Activated T-cell treated with anti-CD3 and anti-CD28 coated beads for 24 hours (primary cell): ENCODE results near the gene HOXA6.

ENCODE experiments used
- DNase-seq: peaks from one replicate; pipeline ENCODE4 v3.0.0-alpha.2; 2020; ENCODE audit warnings: low read depth

The HOXA6 gene

DNA sequence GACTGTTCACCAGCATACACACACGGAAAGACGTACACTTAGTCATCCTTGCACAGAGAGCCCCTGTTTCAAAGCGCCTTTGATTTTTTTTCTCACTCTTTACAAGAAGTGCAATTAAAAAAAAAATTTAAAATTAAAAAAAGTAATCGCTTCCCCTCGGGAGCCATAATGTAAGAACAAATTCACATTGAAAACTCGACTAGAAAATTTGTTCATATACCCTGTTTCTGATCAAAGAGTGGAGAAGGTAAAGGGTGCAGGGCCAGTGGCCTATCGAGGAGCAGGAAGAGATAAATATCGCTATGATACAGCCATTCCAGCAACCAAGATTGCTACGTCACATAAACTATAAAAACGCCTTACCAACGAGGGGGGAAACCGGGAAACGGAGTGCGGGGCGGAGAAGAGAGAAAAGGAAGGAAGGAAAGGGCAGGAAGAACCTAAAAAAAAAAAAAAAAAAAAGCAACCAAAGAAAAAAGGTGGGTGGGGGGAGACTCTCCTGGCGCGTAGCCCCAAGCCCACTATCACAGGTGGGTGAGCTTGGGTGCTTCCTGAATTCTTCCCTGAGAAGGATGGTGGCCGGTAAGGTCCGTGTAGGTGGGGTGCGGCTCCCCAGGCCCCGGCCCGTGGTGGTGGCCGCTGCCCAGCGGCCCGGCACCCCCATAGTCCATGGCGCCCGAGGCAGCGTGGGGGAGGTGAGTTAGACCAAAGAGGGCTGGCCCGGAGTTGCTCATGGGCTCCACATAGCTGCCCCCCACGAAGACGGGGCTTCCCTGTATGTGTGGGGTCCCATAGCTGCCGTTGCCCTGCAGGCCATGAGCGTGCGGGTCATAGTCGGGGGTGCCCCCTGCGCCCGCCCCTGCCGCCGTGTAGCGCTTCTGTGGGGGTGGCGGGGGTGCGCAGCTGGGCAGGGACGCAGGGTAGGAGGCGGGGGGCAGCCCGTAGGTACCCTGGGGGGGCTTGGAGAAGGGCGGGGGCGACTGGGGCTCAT lies 39.9 kb downstream of the HOXA6 start:
- DNase-seq: no peak

DNA sequence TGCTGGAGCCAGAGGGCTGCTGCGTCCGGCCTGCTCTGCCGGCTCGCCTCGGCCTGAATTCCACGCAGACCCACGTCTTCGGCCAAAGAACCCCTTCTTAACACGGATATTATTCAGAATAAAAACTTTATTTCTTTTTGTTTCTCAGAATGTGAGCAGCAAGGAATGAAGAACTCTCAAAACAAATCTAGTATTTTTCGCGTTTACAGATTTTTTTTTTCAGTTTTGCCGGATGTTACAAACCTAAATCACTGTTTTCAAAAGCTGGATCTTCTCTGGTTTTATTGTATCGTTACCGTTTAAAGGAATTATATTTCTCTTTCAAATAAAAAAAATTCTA lies 40.7 kb downstream of the HOXA6 start:
- DNase-seq: no peak

DNA sequence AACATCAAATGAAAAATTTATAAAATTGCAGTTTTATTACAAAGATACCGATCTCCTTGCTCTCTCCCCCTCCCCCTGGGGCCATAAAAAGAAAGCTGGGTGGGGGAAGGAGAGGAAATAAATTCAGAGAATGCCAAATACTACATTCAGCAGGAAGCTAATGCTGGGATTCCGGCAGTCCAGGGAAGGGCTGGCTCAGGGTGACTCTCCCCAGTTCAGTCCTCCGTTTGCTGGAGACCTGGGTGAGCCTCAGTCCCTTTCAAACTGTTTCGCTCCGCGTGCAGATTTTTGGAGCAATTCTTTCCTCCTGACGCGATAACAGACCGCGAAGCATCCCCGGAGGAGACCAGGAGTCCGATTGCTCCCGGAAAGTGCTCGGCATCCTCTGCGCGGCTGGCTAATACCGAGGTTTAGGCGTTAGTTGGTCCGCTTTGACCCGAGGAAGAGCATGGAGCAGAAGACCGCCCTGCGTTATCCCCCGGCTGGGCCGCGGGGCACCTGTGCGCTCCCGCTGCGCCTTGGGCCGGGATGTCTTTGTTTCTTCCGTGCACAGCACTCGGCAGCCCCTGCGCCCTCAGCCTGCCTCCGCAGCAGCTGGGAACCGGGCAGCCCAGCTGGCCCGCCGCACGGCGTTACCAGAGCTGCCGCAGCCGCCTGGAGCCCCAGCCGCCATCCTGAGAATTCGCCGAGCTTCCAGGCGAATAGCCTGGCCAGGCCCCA lies 41.2 kb downstream of the HOXA6 start:
- no peak for DNase-seq

DNA sequence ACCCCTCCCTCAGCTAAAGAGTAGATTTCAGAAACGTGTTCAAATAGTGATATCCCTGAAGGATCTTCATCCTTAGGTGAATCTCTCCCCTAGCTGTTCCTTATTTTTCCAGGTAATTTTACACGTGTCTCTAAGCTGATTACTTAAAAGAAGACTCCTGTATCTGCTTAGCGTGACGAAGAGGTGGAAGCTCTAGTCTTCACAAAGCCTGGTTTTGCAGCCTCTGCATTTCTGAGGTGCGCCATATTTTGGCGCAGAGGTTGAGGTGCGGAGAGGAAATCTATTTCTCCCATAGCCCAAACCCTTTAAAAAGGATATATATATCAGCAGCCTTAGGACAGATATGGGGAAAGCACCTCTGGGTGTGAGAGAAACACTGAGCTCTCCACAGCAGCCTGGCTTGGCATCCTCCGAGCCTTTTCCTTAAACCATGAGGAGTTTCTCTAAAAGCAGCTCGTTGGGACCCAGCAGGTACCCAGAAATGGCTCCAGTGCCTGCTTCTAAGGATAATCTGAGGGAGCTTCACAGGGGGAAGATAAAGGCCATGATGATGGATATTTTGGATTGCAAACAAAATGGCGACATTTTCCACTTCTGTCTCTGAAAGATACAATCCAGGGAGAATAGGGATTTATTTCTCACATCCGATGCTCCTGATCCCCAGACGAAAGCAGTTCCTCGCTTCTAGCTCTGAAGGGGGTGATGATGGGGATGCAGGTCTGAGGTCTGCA lies 42.1 kb downstream of the HOXA6 start:
- DNase-seq: no peak

DNA sequence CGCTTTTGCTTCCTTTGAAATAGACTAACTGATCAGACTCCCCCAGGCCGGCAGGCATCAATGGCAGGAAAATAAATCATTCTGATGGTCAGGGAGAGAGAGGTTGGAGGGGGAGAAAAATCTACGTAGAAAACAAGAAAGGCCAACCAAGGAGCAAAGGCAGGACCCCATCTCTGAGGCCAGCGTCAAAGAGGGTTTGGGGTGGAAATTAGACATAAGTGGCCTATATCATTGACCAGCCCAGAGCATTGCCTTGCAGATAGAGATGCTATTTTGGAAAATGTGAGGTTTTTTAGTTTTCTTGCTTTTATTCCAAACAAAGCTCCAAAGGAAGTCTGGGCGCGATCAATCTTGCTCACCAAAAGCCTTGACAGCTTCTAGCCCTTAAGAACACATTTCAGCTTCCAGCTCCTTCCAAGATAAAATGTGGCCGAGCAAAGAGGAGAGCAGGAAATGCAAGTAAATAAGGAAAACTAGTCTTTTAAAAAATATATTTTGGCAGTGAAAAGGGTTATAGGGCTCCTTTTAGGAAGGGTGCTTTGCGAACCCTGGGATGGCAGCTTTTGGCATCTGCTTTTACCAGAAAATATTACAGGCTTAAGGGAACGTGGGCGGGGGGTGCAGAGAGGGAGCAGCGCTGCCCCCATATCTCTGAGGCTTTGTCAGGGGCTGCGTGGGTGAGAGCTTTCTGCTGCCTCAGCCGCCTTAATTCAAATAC lies 43.1 kb downstream of the HOXA6 start:
- DNase-seq: no peak

DNA sequence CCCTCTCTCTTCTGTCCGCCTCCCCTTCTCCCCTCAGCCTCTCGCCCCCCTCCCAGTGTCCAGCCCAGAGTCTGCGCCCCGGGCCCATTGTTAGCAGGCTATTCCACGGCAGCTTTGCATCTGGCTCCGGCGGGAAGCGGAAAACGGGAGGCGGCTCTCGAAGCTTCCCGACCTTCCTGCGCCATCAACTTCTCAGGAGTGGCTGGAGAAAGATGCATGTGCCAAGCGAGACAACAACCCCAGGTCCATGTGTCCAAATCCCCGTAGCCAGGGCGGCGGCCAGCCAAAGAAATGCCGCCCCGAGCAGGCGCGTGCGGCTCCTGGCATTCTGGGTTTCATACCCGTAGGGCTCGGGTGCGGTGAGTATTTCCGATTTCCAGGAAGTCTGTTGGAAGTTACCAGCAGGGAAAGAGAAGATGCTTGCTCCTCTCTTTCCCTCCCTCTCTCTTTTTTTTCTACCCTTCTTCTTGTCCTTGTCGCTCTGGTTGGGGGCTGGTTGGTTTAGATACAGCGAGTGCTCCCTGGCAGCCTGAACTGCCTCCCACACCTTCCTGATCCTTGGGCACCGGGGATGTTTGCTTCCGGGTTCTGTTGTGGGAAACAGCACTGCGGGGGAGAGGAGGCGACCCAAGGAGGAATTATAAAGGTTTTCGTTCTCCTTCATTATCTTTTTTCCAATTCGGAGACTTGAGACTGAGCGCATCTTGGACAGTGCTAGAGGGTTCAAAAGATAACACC lies 43.9 kb downstream of the HOXA6 start:
- DNase-seq: no peak

DNA sequence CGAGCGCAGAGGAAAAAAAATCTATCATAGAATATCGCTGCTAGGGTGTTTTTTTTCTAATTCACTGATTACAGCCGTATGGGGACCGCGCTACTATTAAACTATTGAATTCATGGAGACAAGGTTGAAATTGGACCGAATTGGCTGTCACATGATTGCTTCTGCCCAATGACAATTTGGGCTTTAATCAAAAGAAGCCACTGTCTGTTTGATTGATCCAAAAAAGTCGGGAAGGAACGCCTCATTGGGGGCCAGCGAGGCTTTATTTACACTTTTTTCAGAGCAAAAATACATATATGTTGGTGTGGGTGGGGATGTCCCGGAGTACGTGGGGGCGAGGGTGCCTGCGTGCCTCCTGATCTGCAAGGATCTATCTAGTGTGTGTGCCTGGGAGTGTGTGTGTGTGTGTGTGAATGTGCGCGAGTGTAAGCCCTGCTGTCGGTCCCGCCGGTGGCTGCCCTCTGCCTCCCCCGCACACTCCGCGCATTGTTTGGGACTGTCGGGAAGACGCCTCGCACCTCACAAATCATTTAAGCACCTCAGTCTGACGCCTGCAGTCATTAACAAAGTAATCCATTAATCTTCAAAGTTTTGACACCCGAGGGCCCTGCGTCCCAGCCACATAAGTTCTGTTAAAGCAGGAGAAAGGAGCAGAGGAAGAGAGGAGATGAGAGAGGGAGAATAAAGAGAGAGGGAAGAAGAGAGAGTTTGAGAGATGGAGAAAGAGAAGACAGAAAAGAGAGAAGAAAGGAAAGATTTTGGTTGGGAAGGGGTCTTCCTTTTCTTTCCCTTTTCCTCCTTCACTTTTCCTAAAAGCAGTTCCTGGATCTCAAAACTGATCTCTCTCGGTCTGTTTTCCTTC lies 44.8 kb downstream of the HOXA6 start, which contains the start of gene HOXA2:
Gene HOXA2 (minus strand): TSS at position 103 of the 862 bp plus-strand sequence. CDS start 183 bp downstream, outside the sequence.
- DNase-seq: no peak

DNA sequence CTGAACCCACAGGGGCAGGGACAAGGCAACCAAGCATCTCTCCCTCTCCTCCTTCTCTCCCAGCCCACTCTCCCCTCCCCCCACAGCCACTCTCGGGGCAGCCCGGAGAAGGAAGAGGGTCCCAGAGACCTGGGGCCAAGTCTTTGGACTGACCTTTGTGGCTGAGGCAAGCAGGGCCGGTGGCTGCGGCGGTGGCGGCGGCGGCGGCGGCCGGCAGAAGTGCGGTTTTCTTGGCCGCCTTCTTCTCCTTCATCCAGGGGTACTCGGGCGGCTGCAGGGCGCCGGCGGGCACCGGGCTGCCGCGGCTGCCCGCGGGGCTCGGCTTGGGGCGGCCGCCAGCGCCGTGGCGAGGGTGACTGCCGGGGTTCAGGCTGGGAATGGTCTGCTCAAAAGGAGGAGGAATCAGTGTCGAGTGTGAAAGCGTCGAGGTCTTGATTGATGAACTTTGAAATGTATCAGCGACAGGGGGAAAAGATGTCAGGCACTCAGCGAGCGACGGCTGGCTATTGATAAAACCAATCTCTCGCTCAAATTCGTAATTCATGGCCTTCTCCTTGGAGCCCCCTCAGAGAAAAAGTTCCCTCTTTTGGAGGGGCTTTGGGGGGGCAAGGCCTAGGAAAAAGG lies 45.5 kb downstream of the HOXA6 start:
- no peak for DNase-seq

DNA sequence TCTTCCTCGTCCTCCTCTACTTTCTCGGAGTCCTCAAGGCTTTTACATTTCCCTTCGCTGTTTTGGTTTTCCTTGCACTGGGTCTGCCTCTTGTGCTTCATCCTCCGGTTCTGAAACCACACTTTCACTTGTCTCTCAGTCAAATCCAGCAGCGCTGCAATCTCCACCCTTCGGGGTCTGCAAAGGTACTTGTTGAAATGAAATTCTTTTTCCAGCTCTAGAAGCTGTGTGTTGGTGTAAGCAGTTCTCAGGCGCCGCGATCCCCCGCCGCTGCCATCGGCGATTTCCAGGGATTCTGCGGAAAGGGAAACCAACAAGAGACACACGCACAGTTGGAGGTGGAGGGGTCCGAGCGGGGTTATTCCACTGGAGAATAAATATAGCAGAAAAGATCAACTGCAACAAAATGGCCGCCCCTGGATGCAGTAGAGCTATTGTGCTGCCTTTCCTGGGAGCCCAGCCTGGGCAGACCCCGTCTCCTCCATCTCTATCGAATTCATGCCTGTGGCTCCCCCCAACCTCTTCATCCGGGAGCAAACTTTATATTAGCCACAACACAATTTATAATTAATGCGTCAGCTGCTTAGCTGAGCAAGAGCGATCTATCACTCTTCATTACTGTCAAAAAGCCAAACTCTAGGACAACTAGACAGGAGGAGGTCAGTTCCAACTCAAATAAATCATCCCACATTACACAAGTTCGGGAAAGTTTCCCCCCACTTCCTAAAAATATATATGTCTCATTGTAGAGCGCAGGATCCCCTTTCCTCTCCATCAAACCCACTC lies 46.2 kb downstream of the HOXA6 start:
- no peak for DNase-seq

DNA sequence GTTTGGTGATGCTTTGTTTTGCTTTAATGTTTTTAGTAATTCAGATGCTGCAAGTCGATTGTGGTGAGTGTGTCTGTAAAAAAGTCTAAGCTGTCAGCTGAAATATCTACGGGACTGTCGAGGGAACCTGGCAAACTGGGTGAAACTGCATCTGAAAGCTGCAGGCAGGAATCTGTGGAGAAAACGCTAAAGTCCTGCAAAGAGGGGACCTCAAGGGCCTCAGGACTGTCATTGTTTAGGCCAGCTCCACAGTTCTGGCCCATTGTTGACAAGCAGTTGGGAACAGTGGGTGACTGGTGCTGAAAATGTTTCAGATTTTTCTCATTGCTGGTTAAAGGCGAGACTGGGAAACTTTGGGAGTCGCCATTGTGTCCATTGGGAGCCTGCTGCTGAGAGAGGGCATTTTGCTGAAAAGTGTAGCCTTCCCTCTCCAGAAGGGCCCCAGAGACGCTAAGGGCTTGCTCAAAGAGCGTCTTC lies 46.8 kb downstream of the HOXA6 start:
- DNase-seq: no peak

DNA sequence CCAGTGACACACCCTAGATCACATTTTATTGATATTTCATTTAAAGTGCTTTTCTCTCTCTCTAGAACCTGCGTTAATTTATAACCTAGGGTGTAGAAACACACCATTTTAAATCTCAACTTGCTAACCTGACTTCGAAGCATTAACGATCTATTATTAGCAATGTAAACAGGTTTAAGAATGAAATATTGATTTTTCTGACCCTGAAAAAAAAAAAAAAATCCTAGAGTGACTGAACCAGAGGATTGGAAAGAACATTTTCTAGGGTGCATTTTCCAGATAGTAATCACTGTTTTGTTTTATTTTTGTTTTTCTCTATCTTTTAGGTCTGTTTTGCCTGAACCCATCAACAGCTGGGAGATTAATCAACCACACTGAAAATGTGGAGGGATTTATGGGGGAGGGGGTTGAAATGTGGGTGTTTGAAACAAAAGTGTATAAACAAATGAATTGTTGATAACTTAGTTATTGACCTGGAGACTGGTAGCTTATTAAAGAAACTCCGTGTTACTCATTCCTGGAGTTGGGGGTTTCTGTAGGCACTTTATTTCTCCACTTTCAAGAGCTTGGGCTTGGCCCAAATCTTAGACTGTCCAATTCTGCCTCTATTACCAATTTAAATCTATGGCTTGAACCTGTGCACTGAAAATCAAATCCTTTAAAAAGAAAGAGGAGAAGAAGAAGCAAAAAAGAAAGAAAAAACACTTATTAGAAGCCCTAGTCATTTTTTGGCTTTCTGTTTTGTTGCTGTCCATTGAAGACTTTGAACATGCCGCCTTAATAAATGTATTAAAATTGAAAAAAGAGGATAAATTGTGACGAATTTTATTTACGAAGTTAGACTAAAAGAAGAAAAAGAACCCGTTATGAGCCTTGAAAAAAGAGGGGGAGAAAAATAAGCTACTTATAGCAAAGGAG lies 47.9 kb downstream of the HOXA6 start:
- DNase-seq: no peak

DNA sequence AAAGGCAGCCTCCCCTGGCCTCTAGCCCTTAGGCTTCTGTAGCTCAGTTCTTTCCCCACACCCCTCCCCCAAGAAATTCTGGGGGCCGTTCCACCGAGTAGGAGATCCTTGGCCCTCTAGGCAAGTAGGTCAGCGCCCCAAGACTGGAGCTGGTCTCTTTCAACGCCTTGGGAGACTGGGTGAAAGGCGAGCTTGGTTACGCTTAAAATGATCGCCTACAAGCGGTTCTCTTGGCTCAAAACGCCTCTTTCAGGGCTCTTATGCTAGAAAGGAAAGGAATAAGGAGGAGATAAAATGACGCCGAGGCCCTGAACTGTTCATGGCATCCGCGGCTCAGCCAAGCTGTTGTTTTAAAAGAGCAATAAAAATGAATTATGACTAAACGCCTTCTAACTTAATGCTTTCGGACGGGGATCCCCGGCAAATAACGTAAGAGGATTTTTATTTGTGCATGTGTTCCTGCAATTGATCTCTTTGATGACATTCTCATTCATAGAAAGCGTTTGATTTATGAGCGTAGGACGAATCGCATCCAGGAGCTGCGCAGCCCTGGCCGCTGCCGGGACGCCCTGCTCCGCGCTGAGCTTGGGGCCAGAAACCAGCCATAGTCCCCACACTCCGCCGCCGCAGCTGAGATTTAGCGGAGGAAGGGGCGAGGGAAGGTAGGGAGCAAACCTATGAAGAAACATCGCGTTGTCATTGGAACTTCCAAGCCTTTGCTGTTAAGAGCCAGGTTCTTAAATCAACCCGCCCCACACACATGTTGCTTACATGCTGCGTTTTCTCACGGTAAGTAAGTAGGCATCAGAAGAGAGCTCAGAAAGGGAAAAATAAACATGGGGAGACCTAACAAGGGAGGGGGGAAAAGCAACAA lies 48.8 kb downstream of the HOXA6 start:
- DNase-seq: no peak

DNA sequence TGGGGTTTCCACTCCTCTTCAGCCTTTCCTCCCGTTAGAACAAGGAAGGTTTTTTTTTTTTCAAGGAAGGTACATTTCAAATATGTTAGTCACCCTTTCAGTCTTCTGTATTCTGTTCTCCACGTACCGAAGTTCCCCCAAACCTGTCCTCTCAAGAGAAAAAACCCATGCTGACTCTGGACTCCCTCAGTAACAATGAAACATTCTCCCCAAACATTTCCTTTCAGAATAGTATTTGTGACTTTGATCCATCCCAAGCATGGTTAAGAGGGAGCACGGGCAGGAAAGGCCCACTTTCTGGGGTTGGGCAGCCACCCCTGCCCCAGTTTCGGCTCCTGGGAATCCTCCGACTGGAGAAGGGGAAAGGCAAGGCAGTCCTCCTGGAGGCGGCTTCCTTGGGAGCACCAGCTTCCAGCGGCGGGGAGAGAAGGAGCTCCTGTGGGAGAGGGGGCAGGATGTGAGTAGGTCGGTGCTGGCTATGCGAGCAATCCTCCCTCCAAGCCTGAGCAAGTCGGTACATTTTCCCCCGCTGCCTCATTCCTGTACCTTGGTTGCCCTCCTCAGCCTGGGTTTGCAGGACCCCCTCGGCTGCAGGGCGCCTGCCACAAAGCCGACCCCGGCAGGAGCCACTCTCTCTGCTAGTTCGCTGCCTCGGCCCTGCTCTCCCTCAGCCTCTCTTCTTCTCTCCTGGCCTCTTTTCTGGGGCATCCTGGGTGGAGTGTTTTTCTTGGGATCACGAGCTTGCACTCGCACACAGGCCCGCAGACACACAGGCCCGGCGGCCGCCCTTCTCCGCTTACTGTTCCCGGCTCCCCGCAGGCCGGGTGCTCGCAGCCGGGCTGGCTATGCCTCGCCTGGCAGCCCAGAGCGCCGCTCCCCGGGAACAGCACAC lies 49.6 kb downstream of the HOXA6 start:
- DNase-seq: no peak

DNA sequence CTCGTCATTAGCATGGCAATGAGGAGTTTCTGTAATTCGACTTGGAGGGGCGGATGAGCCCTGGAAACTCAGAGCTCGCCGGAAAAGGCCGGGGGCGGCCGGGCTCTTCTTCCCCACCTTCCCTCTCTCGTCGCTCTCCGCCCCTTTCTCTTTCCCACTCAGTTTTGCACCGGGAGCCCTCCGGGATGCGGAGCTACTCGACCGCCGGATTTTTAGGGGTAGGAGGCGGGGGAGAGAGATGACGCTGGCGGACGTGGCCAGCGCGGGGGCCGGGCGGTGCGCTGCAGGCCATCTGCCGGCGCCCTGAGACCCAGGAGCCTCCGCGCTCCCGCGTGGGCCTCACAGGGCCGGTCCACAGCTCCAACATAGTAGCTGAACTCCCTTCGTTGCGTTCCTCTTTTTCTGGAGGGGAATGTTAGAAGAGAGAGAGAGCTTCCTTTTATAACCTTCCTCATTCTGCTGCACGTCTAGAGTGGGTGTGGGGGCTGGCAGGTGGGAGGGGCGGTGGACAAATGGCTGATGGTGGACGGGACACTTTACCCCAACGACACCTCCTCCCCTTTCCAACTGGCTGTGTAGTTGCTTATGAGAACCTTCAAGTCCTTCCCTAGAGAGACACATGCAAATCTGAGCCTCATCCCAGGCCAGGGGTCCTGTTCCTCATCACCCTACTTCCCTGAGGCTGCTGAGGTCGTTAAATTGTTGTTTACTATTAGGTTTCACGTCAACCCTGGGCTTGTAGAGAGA lies 50.6 kb downstream of the HOXA6 start:
- DNase-seq: no peak
